DND-41 (cell line): ENCODE data around the gene NUP62CL.

Experiments
- ATAC-seq: fragments of 200-7000 bp; cut with Tn5 transposase; 3 replicates; pipeline ENCODE4 v1.9.1; 2021; ENCODE audit warnings: low read depth; ENCODE audit not compliant: insufficient read depth
- DNase-seq: peaks from one replicate; pipeline ENCODE4 v3.0.0-alpha.2; 2020
- H2AFZ ChIP-seq: 2 replicates; pipeline ENCODE4 v1.6.0; 2012; ENCODE audit warnings: low read depth, low read length
- H3K27ac ChIP-seq: 2 replicates; pipeline ENCODE4 v1.5.1; 2012; ENCODE audit warnings: low read length, inconsistent platforms
- H3K27me3 ChIP-seq: fragments of 200-600 bp; sonication (generic); 2 replicates; pipeline ENCODE4 v1.6.0; 2012; ENCODE audit warnings: low read length, mild to moderate bottlenecking, inconsistent platforms; ENCODE audit not compliant: insufficient read depth, poor library complexity
- H3K36me3 ChIP-seq: 2 replicates; pipeline ENCODE4 v1.5.1; 2012; ENCODE audit warnings: low read length, inconsistent platforms; ENCODE audit not compliant: insufficient read depth
- H3K4me1 ChIP-seq: 2 replicates; pipeline ENCODE4 v1.5.1; 2012; ENCODE audit warnings: mild to moderate bottlenecking, low read length; ENCODE audit not compliant: insufficient read depth
- H3K4me2 ChIP-seq: 2 replicates; pipeline ENCODE4 v1.6.0; 2012; ENCODE audit warnings: mild to moderate bottlenecking, moderate library complexity, low read length, inconsistent platforms; ENCODE audit not compliant: insufficient read depth
- H3K4me3 ChIP-seq, 2 experiments: fragments of 200-600 bp in 1 of 2; shearing (Covaris generic) in 1 of 2; 2 replicates each; pipeline ENCODE4 v1.5.1; 2012 to 2016; ENCODE audit warnings: inconsistent platforms in 2 of 2, low read length in 2 of 2, mild to moderate bottlenecking in 2 of 2, low read depth in 1 of 2, moderate library complexity in 1 of 2
- H3K79me2 ChIP-seq: 2 replicates; pipeline ENCODE4 v1.6.0; 2012; ENCODE audit warnings: low read length, inconsistent platforms; ENCODE audit not compliant: insufficient read depth
- H3K9ac ChIP-seq: 2 replicates; pipeline ENCODE4 v1.6.0; 2012; ENCODE audit warnings: low read depth, mild to moderate bottlenecking, inconsistent platforms, low read length, moderate library complexity
- H3K9me3 ChIP-seq: 2 replicates; pipeline ENCODE4 v1.5.1; 2012; ENCODE audit warnings: low read length, moderate library complexity, mild to moderate bottlenecking, inconsistent platforms; ENCODE audit not compliant: insufficient read depth, severe bottlenecking
- H4K20me1 ChIP-seq: 2 replicates; pipeline ENCODE4 v1.6.0; 2012; ENCODE audit warnings: low read length; ENCODE audit not compliant: insufficient read depth
- CTCF ChIP-seq: IDR thresholded peaks from 2 replicates; pipeline ENCODE4 v1.5.1; 2012; ENCODE audit warnings: borderline replicate concordance, low read length, moderate library complexity, mild to moderate bottlenecking; ENCODE audit not compliant: poor library complexity, severe bottlenecking; ENCODE audit errors: extremely low read depth
- EZH2 ChIP-seq: IDR thresholded peaks from 3 replicates; pipeline ENCODE4 v1.6.1; 2012; ENCODE audit warnings: borderline replicate concordance, low read depth, mild to moderate bottlenecking, moderate library complexity, low read length, inconsistent platforms; ENCODE audit not compliant: severe bottlenecking

The NUP62CL gene, protein sequence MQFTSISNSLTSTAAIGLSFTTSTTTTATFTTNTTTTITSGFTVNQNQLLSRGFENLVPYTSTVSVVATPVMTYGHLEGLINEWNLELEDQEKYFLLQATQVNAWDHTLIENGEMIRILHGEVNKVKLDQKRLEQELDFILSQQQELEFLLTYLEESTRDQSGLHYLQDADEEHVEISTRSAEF

DNA sequence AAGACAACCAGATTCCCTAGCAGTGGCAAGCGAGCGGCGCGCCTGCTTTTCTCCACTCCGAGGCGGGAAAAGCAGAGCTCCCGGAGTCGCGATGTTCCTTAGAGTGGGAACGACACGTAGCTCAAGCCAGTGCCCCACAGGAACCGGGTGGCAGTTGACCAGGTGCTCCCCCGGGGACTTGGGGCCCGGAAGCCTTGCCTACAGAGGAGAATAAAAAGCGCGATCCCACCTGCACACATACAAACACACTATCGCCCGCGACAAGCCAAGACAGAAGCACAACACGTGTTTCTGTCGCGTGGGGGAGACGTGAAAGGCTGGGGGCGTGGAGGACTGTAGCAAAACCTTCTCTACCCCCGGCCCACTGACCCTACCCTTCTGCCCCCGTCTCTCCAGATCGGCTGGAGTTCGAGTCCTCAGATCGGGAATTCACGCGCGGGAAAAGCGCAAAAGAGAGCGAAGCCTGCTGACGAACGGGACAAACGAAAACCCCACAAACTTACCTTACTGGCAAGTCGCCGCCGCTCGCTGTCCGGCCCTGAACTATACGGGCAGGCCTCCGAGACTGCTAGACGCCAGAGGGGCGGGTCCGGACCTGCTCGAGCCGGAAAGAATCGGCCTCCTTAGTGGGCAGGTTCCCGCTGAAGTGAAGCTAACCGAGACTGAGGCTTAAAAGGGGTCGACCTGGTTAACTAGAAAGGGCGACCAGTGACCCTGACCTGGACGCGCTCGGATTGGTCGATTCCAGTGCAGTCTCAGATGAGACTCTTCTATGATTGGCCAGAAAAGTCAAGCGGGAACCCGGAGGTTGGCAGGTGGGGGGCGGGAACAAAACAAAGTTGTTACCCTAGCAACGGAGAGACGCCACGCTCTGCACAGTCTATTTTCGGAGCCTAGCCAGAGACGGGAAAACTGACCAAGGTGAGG lies at the start of gene NUP62CL, which contains the start of gene DNAAF6:
Gene NUP62CL, minus strand, starts transcription at position 664 of the 927 bp plus-strand sequence. CDS start 31,287 bp downstream, outside the sequence.
Gene DNAAF6, plus strand, starts transcription at position 842 of the 927 bp plus-strand sequence. CDS start 6,265 bp downstream, outside the sequence.
- no peaks in the 10 kb centered on the region for H4K20me1 ChIP-seq
- H3K27ac ChIP-seq, result no peak within 1 kb of the TSS
- no peaks in the 10 kb centered on the region for H3K79me2 ChIP-seq
- no peak within 1 kb of the TSS for H3K4me2 ChIP-seq
- DNase-seq (no peak), ATAC-seq (no peak)
- no peak within 1 kb of the TSS for H2AFZ ChIP-seq
- H3K36me3 ChIP-seq, result no peaks in the 10 kb centered on the region
- TF ChIP-seq EZH2 (no peak), CTCF (no peak)
- H3K9me3 ChIP-seq, result no peaks in the 10 kb centered on the region
- no peaks in the 10 kb centered on the region for H3K27me3 ChIP-seq
- H3K9ac ChIP-seq, result no peak within 1 kb of the TSS
- H3K4me3 ChIP-seq, result no peak within 1 kb of the TSS
- H3K4me1 ChIP-seq, result no peaks in the 10 kb centered on the region

- ATAC-seq (no peak), DNase-seq (no peak)
- Histone ChIP-seq H3K9ac (no peak overlapping the region), H3K4me2 (no peak overlapping the region), H3K9me3 (no peaks in the 10 kb centered on the region), H4K20me1 (no peaks in the 10 kb centered on the region), H2AFZ (no peak overlapping the region), H3K27me3 (no peaks in the 10 kb centered on the region), H3K79me2 (no peaks in the 10 kb centered on the region), H3K36me3 (no peaks in the 10 kb centered on the region), H3K4me3 (no peak overlapping the region), H3K4me1 (no peaks in the 10 kb centered on the region), H3K27ac (no peak overlapping the region)
- TF ChIP-seq EZH2 (no peak), CTCF (no peak)
Observed at GRCh38 chrX:107228486-107228819, 22.2 kb upstream of the NUP62CL start.

DNA sequence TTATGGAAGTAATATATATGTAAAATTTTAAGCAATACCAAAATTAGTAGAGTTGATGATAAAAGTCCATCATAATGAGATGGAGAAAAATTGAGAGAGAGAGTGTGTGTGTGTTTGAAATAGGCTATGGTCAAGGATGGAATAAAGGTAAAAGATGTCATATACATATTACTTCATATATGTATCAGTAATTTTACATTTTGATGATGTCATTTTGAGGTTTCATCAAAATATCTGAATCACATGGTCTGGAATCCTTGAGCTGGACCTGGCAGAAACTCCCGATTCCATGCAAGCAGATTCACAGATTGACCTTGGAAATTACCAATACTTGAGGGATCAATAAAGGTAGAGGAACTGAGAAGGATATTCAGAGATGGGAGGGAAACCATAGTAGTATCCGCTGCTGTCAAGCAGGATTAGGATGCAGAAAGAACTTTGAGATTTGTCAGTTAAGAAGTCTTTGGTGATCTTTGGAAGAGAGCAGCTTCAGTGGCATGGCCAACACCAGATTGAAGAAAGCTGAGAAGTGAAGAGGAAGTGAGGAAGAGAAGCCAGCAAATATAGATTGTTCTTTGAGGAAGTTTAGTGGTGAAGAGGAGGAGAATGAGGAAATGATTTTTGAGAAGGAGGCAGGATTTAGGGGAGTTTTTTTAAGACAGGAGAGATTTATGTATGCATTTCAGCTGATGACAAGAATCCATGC lies 21.7 kb upstream of the NUP62CL start:
- Histone ChIP-seq H3K36me3 (no peaks in the 10 kb centered on the region), H3K4me1 (no peaks in the 10 kb centered on the region), H2AFZ (no peak overlapping the region), H3K79me2 (no peaks in the 10 kb centered on the region), H3K4me2 (no peak overlapping the region), H3K9ac (no peak overlapping the region), H3K27ac (no peak overlapping the region), H4K20me1 (no peaks in the 10 kb centered on the region), H3K9me3 (no peaks in the 10 kb centered on the region), H3K27me3 (no peaks in the 10 kb centered on the region), H3K4me3 (no peak overlapping the region)
- no peak for ATAC-seq
- TF ChIP-seq EZH2 (no peak), CTCF (no peak)
- no peak for DNase-seq
